ENCODE results near the gene HECTD4. TPM values are rescaled to one million over a fixed set of nuclear protein-coding genes. Genes with fewer than 3 reads are reported as not detected.

HECTD4 gene
- total and polyA plus RNA-seq, 2 of the 4 experiments (the other 2 are of a cell fraction): 12.9 to 13.0 TPM

- Histone ChIP-seq H2AK5ac (ENCODE audit: low read depth, low read length) (no peak overlapping the region), H2BK120ac (ENCODE audit: low read depth, low read length) (no peak overlapping the region), H3K79me1 (ENCODE audit: low read depth in 1 of 2, low read length in 2 of 2) (0 out of 4 replicates have a peak, but pooled peaks cover 0 to 2% of the 10 kb centered on the region in 2 experiments), H2BK15ac (ENCODE audit: low read depth, low read length) (no peak overlapping the region), H3K36me3 (ENCODE audit: control insufficient read depth, insufficient read depth, low read length) (peaks cover 41% of the 10 kb centered on the region), H3K27ac (ENCODE audit: insufficient read depth, low read length) (no peak overlapping the region), H4K91ac (ENCODE audit: insufficient read depth, low read depth, low read length) (no peak overlapping the region), H3K4me2 (ENCODE audit: low read depth, low read length) (no peak overlapping the region), H3K56ac (ENCODE audit: extremely low read depth, insufficient read depth, low read length) (no peak overlapping the region), H3K14ac (replicated peaks; ENCODE audit: low read depth, low read length) (no peak overlapping the region), H3K23ac (ENCODE audit: low read depth, low read length) (no peak overlapping the region), H3K18ac (ENCODE audit: low read depth, low read length) (no peak overlapping the region), H2BK5ac (ENCODE audit: low read depth, low read length, poor library complexity, severe bottlenecking) (no peak overlapping the region), H2AFZ (replicated peaks; ENCODE audit: low read length, poor library complexity) (no peak overlapping the region), H4K8ac (ENCODE audit: low read depth in 2 of 2, low read length in 2 of 2) (no peak overlapping the region), H3K27me3 (ENCODE audit: control insufficient read depth, insufficient read depth, low read length) (no peaks in the 10 kb centered on the region), H3K4me1 (ENCODE audit: control insufficient read depth, insufficient read depth, low read length) (no peaks in the 10 kb centered on the region), H3K9me1 (ENCODE audit: insufficient read depth, low read length) (0 out of 2 replicates have a peak, but pooled peaks cover 7% of the 10 kb centered on the region), H3K4ac (ENCODE audit: low read depth, low read length) (no peak overlapping the region), H3K9me3 (ENCODE audit: control insufficient read depth, insufficient read depth, low read length) (no peaks in the 10 kb centered on the region), H2BK20ac (ENCODE audit: low read depth, low read length) (no peak overlapping the region), H3K9ac (ENCODE audit: low read depth, low read length) (no peak overlapping the region), H4K20me1 (ENCODE audit: insufficient read depth, low read length) (no peaks in the 10 kb centered on the region), H4K5ac (ENCODE audit: low read depth, low read length) (no peak overlapping the region), H3K4me3 (ENCODE audit: insufficient read depth, low read depth, low read length) (no peak overlapping the region), H2AK9ac (replicated peaks; ENCODE audit: low read depth, low read length, poor library complexity) (no peak overlapping the region)
- ATAC-seq (ENCODE audit: low read depth): no peak
- TF ChIP-seq CHD1 (IDR thresholded peaks at IDR 0.05; ENCODE audit: low read depth, low read length) (no peak), MXI1 (IDR thresholded peaks at IDR 0.05; ENCODE audit: borderline replicate concordance, low read depth, low read length) (no peak), CEBPB (IDR thresholded peaks at IDR 0.05; ENCODE audit: low read depth, low read length) (no peak), NFE2L2 (IDR thresholded peaks at IDR 0.05; ENCODE audit: low read depth, low read length) (no peak), RCOR1 (IDR thresholded peaks at IDR 0.05; ENCODE audit: insufficient replicate concordance, low read length) (no peak), USF2 (IDR thresholded peaks at IDR 0.05; ENCODE audit: low read depth, low read length) (no peak), RFX5 (IDR thresholded peaks at IDR 0.05; ENCODE audit: low read depth, low read length) (no peak), SMC3 (IDR thresholded peaks at IDR 0.05; ENCODE audit: low read depth, low read length) (no peak), RAD21 (IDR thresholded peaks at IDR 0.05; ENCODE audit: low read length) (no peak), CTCF (conservative IDR thresholded peaks at IDR 0.05; ENCODE audit: low read depth, low read length) (no peak), FOS (IDR thresholded peaks at IDR 0.05; ENCODE audit: low read depth, low read length) (no peak), BHLHE40 (IDR thresholded peaks at IDR 0.05; ENCODE audit: low read depth, low read length) (no peak), POLR2A (IDR thresholded peaks at IDR 0.05; ENCODE audit: low read depth, low read length) (no peak), ELK1 (IDR thresholded peaks at IDR 0.05; ENCODE audit: borderline replicate concordance, low read depth, low read length) (no peak), MAFK (IDR thresholded peaks at IDR 0.05; ENCODE audit: low read depth, low read length) (no peak), MAZ (IDR thresholded peaks at IDR 0.05; ENCODE audit: borderline replicate concordance, low read depth, low read length) (no peak)
- dilution Hi-C loops (cut with HindIII; ENCODE audit: low sequenced_read_pairs, unreplicated experiment) (no loop called here), in situ Hi-C loops (cut with MboI; ENCODE audit: low sequenced_read_pairs) (no loop called here), intact Hi-C loops (cut with micrococcal nuclease) (no loop called here)
- no TSS peak for BruUV-seq (replicated peaks)
- POLR2A ChIA-PET (ENCODE audit: unreplicated experiment): no interaction called here
- no peak for DNase-seq
- WGBS, 2 experiments (ENCODE audit: extremely low coverage in 2 of 2, insufficient read length in 1 of 2): 100% methylated on average over 3 of the region's 11 CpGs; no CpG with 5 or more reads in 1 of the 2 experiments
- CTCF ChIA-PET: no interaction called here
Observed at GRCh38 chr12:112176321-112177010, 205.8 kb downstream of the HECTD4 start.

All from IMR-90 (cell line).